GM21390 (cell line): ENCODE measurements around the gene ANG.
"Not testable (repeated sequence)": the region's sequence is repeated elsewhere in the genome, so short reads cannot be mapped to it uniquely, and the experiment has no call there.

Experiments used
- ATAC-seq: cut with Tn5 transposase; IDR thresholded peaks from one replicate; pipeline ENCODE4 v1.9.1; 2021; ENCODE audit not compliant: unreplicated experiment

The ANG gene

GRCh38 chr14:20688167-20688839, at the start of gene ANG:
TSS of gene ANG (plus strand) at chr14:20688764. CDS start at chr14:20693565, 4,801 bp downstream.
- no peak for ATAC-seq

GRCh38 chr14:20641591-20641990, 47.0 kb upstream of the ANG start, which contains the start of gene OR6S1:
TSS of gene OR6S1 (minus strand) at chr14:20641691. CDS start at chr14:20641691, 0 bp downstream.
- ATAC-seq, result no peak

- no peak for ATAC-seq
Measured at GRCh38 chr14:20642182-20642581, 46.4 kb upstream of the ANG start.

- not testable (repeated sequence) for ATAC-seq
Measured at GRCh38 chr14:20642755-20643154, 45.8 kb upstream of the ANG start.

GRCh38 chr14:20644520-20644919, 44.0 kb upstream of the ANG start:
- ATAC-seq, result no peak

- no peak for ATAC-seq
Measured at GRCh38 chr14:20645481-20645880, 43.1 kb upstream of the ANG start.

- no peak for ATAC-seq
Measured at GRCh38 chr14:20652996-20653975, 35.3 kb upstream of the ANG start.

- no peak for ATAC-seq
Measured at GRCh38 chr14:20655851-20656250, 32.7 kb upstream of the ANG start.

- no peak for ATAC-seq
Measured at GRCh38 chr14:20656274-20656673, 32.3 kb upstream of the ANG start.

GRCh38 chr14:20657216-20658211, 31.1 kb upstream of the ANG start:
- no peak for ATAC-seq

- ATAC-seq, result no peak
Measured at GRCh38 chr14:20658246-20658645, 30.3 kb upstream of the ANG start.

GRCh38 chr14:20659336-20659735, 29.2 kb upstream of the ANG start:
- ATAC-seq, result no peak

GRCh38 chr14:20659813-20660395, 28.7 kb upstream of the ANG start:
- ATAC-seq, result no peak

GRCh38 chr14:20661197-20661596, 27.4 kb upstream of the ANG start:
- ATAC-seq, result no peak

- ATAC-seq, result peak; percentile 53
Measured at GRCh38 chr14:20662968-20663732, 25.4 kb upstream of the ANG start.

GRCh38 chr14:20666400-20666961, 22.1 kb upstream of the ANG start:
- not testable (repeated sequence) for ATAC-seq

- ATAC-seq, result peak; percentile 73
Measured at GRCh38 chr14:20667957-20668356, 20.6 kb upstream of the ANG start.

- no peak for ATAC-seq
Measured at GRCh38 chr14:20668969-20669368, 19.6 kb upstream of the ANG start.

GRCh38 chr14:20671597-20672283, 16.8 kb upstream of the ANG start:
- no peak for ATAC-seq
